HepG2 (cell line): Measurements from ENCODE around the gene CHD9. TPM values are rescaled to one million over a fixed set of nuclear protein-coding genes. Genes with fewer than 3 reads are reported as not detected.

Experiments used
- ATAC-seq: fragments of 200-7000 bp; cut with Tn5 transposase; 3 replicates; pipeline ENCODE4 v1.9.1; 2020; ENCODE audit warnings: mild to moderate bottlenecking, moderate library complexity
- BruUV-seq: library from RNA; stranded (reverse); fragments of 400-500 nt; replicated peaks from 2 replicates; lab custom pipeline; 2021; lab: Mats Ljungman, UMichigan
- CTCF ChIA-PET: fragments of 300-600 bp; formaldehyde crosslinking; extraction: SDS; loops from one replicate; lab custom pipeline; 2021; ENCODE audit warnings: low total read pairs, inconsistent platforms, low intra/inter-chr PET ratio; lab: Yijun Ruan, JAX
- POLR2A ChIA-PET: fragments of 350-600 bp; sonication (Branson Sonifier 250); formaldehyde crosslinking; loops from one replicate; lab custom pipeline; 2020; ENCODE audit warnings: antibody characterized with exemption, inconsistent platforms; lab: Yijun Ruan, JAX
- DNase-seq: peaks from one replicate; pipeline ENCODE4 v3.0.0-alpha.2; 2015; ENCODE audit warnings: low spot score
- FAIRE-seq: peaks from 3 replicates; lab custom pipeline; 2011; peaks lifted over from hg19 to GRCh38; lab: Jason Lieb, UNC
- H2AFZ ChIP-seq: one replicate; pipeline ENCODE4 v1.6.1; 2011; ENCODE audit warnings: low read length, inconsistent platforms
- H3K27ac ChIP-seq: fragments of 300-600 bp; 3 replicates; pipeline ENCODE4 v1.8.0; 2011; ENCODE audit warnings: mixed run types, mild to moderate bottlenecking, mixed read lengths, low read length, inconsistent platforms; ENCODE audit not compliant: insufficient read depth; ENCODE audit errors: extremely low read length
- H3K27me3 ChIP-seq, 2 experiments: fragments of 200-600 bp in 1 of 2; 2 replicates in 1 of 2; 3 replicates in 1 of 2; pipeline versions ENCODE4 v1.6.0 to v1.8.0; 2011; ENCODE audit warnings: low read length in 2 of 2, mild to moderate bottlenecking in 2 of 2, moderate library complexity in 2 of 2, inconsistent platforms in 1 of 2; ENCODE audit not compliant: insufficient read depth in 2 of 2, control insufficient read depth in 1 of 2
- H3K36me3 ChIP-seq, 2 experiments: fragments of 200-600 bp in 1 of 2; replicated peaks in 1 of 2; 2 replicates in 1 of 2; 3 replicates in 1 of 2; pipeline versions ENCODE4 v1.5.1 to v1.8.0; 2011; ENCODE audit warnings: low read length in 2 of 2, inconsistent platforms in 1 of 2; ENCODE audit not compliant: insufficient read depth in 2 of 2, control insufficient read depth in 1 of 2
- H3K4me1 ChIP-seq: 2 replicates; pipeline ENCODE4 v1.5.1; 2012; ENCODE audit warnings: low read length, inconsistent platforms; ENCODE audit not compliant: insufficient read depth
- H3K4me2 ChIP-seq: 2 replicates; pipeline ENCODE4 v1.6.0; 2011; ENCODE audit warnings: low read depth, low read length, inconsistent platforms
- H3K4me3 ChIP-seq, 3 experiments: fragments of 200-600 bp in 1 of 3; sonication (generic), shearing (Covaris generic) in 1 of 3; replicated peaks in 1 of 3; 2 replicates each; pipeline ENCODE4 v1.5.1; 2011 to 2016; ENCODE audit warnings: low read length in 3 of 3, inconsistent platforms in 2 of 3, low read depth in 2 of 3, mild to moderate bottlenecking in 2 of 3, control low read depth in 1 of 3, mixed read lengths in 1 of 3; ENCODE audit not compliant: insufficient read depth in 1 of 3
- H3K79me2 ChIP-seq: one replicate; pipeline ENCODE4 v1.6.1; 2011; ENCODE audit warnings: low read length, inconsistent platforms; ENCODE audit not compliant: insufficient read depth
- H3K9ac ChIP-seq: 2 replicates; pipeline ENCODE4 v1.6.0; 2011; ENCODE audit warnings: mild to moderate bottlenecking, low read depth, low read length, inconsistent platforms; ENCODE audit not compliant: insufficient read depth
- H3K9me3 ChIP-seq: 2 replicates; pipeline ENCODE4 v1.5.1; 2012; ENCODE audit warnings: mild to moderate bottlenecking, low read length
- H4K20me1 ChIP-seq: 2 replicates; pipeline ENCODE4 v1.6.0; 2011; ENCODE audit warnings: inconsistent platforms, mild to moderate bottlenecking, low read length, moderate library complexity; ENCODE audit not compliant: insufficient read depth
- ZBTB40 ChIP-seq, 2 experiments: fragments of 450-650 bp in 1 of 2; sonication (generic) in 1 of 2; formaldehyde crosslinking in 1 of 2; IDR thresholded peaks; 2 replicates each; pipeline versions ENCODE4 v1.6.1 to v1.8.0; 2016 to 2022; ENCODE audit warnings: antibody characterized with exemption in 1 of 2, mild to moderate bottlenecking in 1 of 2, missing genetic modification reagents in 1 of 2
- ZNF781 ChIP-seq: sonication (generic); formaldehyde crosslinking; IDR thresholded peaks from 2 replicates; pipeline ENCODE4 v1.5.1; 2020; ENCODE audit warnings: borderline replicate concordance, mild to moderate bottlenecking, missing genetic modification reagents; ENCODE audit errors: not compliant biosample characterization
- WGBS: methylation state at CpG from one replicate; pipeline ENCODE4 v1.1.6; 2017; ENCODE audit warnings: low lambda C conversion rate; 5-methylcytosine and 5-hydroxymethylcytosine counted together
- in situ Hi-C: cut with HindIII; loops from 2 replicates; pipeline ENCODE4 v1.10.0; 2017; ENCODE audit warnings: low pct_unique_long_range_greater_than_20kb; ENCODE audit not compliant: extremely low pct_ligation_motif_present
- intact Hi-C: fragments of 100-400 bp; cut with micrococcal nuclease; formaldehyde crosslinking; loops from one replicate; pipeline ENCODE4 v1.10.0; 2022; ENCODE audit not compliant: unreplicated experiment
- polyA plus RNA-seq, 8 experiments: library from polyadenylated mRNA; depleted of rRNA in 3 of 8; stranded (reverse) in 7 of 8; unstranded in 1 of 8; fragments of >200 nt; fragmentation: Illumina TruSeq in 4 of 8; extraction: Trizol in 4 of 8; gene quantifications; 2 replicates each; pipeline versions ENCODE4 v1.2.1 to v1.2.3, GENCODE V29; 2011 to 2016; ENCODE audit warnings: low read depth in 4 of 8, missing spikeins in 1 of 8, mixed read lengths in 1 of 8; ENCODE audit not compliant: insufficient read depth in 1 of 8
- total RNA-seq, 5 experiments: library from RNA; depleted of rRNA; stranded (reverse); fragments of >200 nt; fragmentation: Illumina TruSeq; extraction: Trizol; gene quantifications; 2 replicates each; pipeline ENCODE4 v1.2.3, GENCODE V29; 2016; ENCODE audit warnings: low read depth in 1 of 5

The CHD9 gene
- total and polyA plus RNA-seq, 2 of the 13 experiments (the other 11 are each of a cell fraction or from before 2014, with no cell fraction given): 23.4 to 27.7 TPM

GRCh38 chr16:53059672-53060071, 4.9 kb downstream of the CHD9 start:
- FAIRE-seq (no peak), DNase-seq (no peak), ATAC-seq (no peak)
- intact Hi-C loops: loop anchor here (10.0 kb wide), 1 partner anchor 455 kb away; no protein-coding TSS in a partner anchor
- H3K9ac ChIP-seq: no peak overlapping the region
- H3K4me1 ChIP-seq: peaks cover 76% of the 10 kb centered on the region
- H4K20me1 ChIP-seq: 0 out of 2 replicates have a peak, but pooled peaks cover 6% of the 10 kb centered on the region
- no peak overlapping the region for H2AFZ ChIP-seq
- in situ Hi-C loops: loop anchor here (10.0 kb wide), 4 partner anchors 65 to 375 kb away; partner anchors contain the start of gene RBL2
- ChIA-PET CTCF (no interaction called here), POLR2A (interaction anchor here (1.5 kb wide), 1 partner anchor 40 kb away, joined by 4 read pairs; no protein-coding TSS in a partner anchor)
- H3K9me3 ChIP-seq: no peaks in the 10 kb centered on the region
- 94% methylated on average over 7 of the region's 7 CpGs for WGBS
- H3K36me3 ChIP-seq: no peaks in the 10 kb centered on the region; a peak in 1 of 5 replicates
- no peak overlapping the region for H3K27ac ChIP-seq
- no peak overlapping the region for H3K4me3 ChIP-seq
- peak; percentile 15; the same call in 1 of the 2 replicates for TF ChIP-seq ZBTB40 (IDR thresholded peaks at IDR 0.05)
- TF ChIP-seq ZBTB40 (CRISPR knock-in tag; IDR thresholded peaks at IDR 0.05): no peak; the same call in 1 of the 2 replicates
- TF ChIP-seq ZNF781 (CRISPR knock-in tag): no peak
- no peak overlapping the region for H3K4me2 ChIP-seq
- H3K79me2 ChIP-seq: peaks cover 77% of the 10 kb centered on the region
- H3K27me3 ChIP-seq: no peaks in the 10 kb centered on the region; a peak in 1 of 5 replicates
- BruUV-seq: no TSS peak
